ENCODE results near the gene ABI2. TPM values are rescaled to one million over a fixed set of nuclear protein-coding genes. Genes with fewer than 3 reads are reported as not detected.

The ABI2 gene
- total and polyA plus RNA-seq, 2 of the 4 experiments (the other 2 are of a cell fraction), result 35.7 to 54.0 TPM

DNA sequence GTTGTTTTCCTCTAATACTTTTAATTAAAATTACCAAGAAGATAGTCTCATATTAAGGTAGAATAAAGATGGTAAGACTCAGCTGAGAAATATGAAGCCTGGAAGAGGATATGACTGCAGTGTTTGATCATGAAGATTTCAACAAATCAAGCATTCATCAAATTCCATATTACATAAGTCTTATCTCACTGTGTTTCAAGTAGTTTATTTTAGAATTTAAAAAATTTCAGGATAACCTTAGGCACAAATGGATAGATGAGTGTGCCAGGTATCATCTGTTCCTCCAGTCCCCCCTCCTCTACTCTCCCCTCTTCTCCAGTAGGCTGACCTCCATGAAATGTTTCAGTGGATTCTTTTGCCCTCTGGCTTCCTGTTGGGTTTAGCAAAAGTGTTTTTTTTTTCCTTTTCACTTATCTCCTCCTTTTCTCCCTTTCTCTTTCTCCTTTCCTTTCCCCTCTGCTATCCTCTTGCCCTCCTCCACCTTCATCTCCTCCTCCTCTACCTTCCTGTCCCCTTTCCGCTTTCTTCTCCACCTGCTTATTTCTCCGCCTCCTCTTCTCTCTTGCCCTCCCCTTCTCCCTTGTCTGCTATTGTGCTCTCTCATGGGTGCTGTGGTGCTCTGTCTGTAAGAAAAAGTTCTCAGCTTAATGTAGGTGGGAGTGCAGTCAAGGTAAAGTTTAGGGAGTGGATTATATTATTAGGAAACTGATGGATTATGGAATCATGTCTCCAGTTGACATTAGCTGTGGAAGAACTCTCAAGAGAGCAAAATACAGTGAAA is 72.8 kb downstream of the ABI2 start:
- Histone ChIP-seq H2BK120ac (ENCODE audit: low read depth, low read length) (peak overlapping the region; percentile 71), H2AK9ac (replicated peaks; ENCODE audit: low read depth, low read length, poor library complexity) (peak overlapping the region; percentile 42), H4K5ac (ENCODE audit: low read depth, low read length) (no peak overlapping the region; the same call in 1 of the 2 replicates), H4K8ac (ENCODE audit: low read depth in 2 of 2, low read length in 2 of 2) (peak overlapping the region; percentile 19 to 32; a peak in 2 of 4 replicates), H3K4ac (ENCODE audit: low read depth, low read length) (peak overlapping the region; percentile 91), H2BK15ac (ENCODE audit: low read depth, low read length) (peak overlapping the region; percentile 53; the same call in 1 of the 3 replicates), H3K9me1 (ENCODE audit: insufficient read depth, low read length) (peaks cover 5% of the 10 kb centered on the region; the same call in 1 of the 2 replicates), H2BK20ac (ENCODE audit: low read depth, low read length) (peak overlapping the region; percentile 87), H3K9ac (ENCODE audit: low read depth, low read length) (no peak overlapping the region), H3K27ac (ENCODE audit: insufficient read depth, low read length) (peak overlapping the region; percentile 58), H3K27me3 (ENCODE audit: control insufficient read depth, insufficient read depth, low read length) (no peaks in the 10 kb centered on the region), H3K36me3 (ENCODE audit: control insufficient read depth, insufficient read depth, low read length) (peaks cover 5% of the 10 kb centered on the region), H3K56ac (ENCODE audit: extremely low read depth, insufficient read depth, low read length) (no peak overlapping the region), H3K4me3 (ENCODE audit: insufficient read depth, low read depth, low read length) (no peak overlapping the region), H3K14ac (replicated peaks; ENCODE audit: low read depth, low read length) (peak overlapping the region; percentile 82), H3K9me3 (ENCODE audit: control insufficient read depth, insufficient read depth, low read length) (no peaks in the 10 kb centered on the region), H4K91ac (ENCODE audit: insufficient read depth, low read depth, low read length) (peak overlapping the region; percentile 49), H4K20me1 (ENCODE audit: insufficient read depth, low read length) (no peaks in the 10 kb centered on the region), H2BK5ac (ENCODE audit: low read depth, low read length, poor library complexity, severe bottlenecking) (peak overlapping the region; percentile 90), H3K4me2 (ENCODE audit: low read depth, low read length) (no peak overlapping the region), H2AFZ (replicated peaks; ENCODE audit: low read length, poor library complexity) (no peak overlapping the region), H2AK5ac (ENCODE audit: low read depth, low read length) (peak overlapping the region; percentile 82; the same call in 1 of the 2 replicates), H3K4me1 (ENCODE audit: control insufficient read depth, insufficient read depth, low read length) (peaks cover 15% of the 10 kb centered on the region), H3K18ac (ENCODE audit: low read depth, low read length) (peak overlapping the region; percentile 66; the same call in 1 of the 2 replicates), H3K79me1 (ENCODE audit: low read depth in 1 of 2, low read length in 2 of 2) (peaks cover 7 to 28% of the 10 kb centered on the region in 2 experiments; a peak in 3 of 4 replicates), H3K23ac (ENCODE audit: low read depth, low read length) (no peak overlapping the region)
- dilution Hi-C loops (cut with HindIII; ENCODE audit: low sequenced_read_pairs, unreplicated experiment) (no loop called here), in situ Hi-C loops (cut with MboI; ENCODE audit: low sequenced_read_pairs) (no loop called here), intact Hi-C loops (cut with micrococcal nuclease) (loop anchor here (5.0 kb wide), 1 partner anchor 49 kb away; no protein-coding TSS in a partner anchor)
- DNase-seq (peak; percentile 43), ATAC-seq (ENCODE audit: low read depth) (peak; percentile 31)
- BruUV-seq (replicated peaks), result no TSS peak
- no peak for TF ChIP-seq RFX5 (IDR thresholded peaks at IDR 0.05; ENCODE audit: low read depth, low read length)
- no peak for TF ChIP-seq POLR2A (IDR thresholded peaks at IDR 0.05; ENCODE audit: low read depth, low read length)
- TF ChIP-seq RCOR1 (IDR thresholded peaks at IDR 0.05; ENCODE audit: insufficient replicate concordance, low read length), result no peak
- TF ChIP-seq, protein P1, sequence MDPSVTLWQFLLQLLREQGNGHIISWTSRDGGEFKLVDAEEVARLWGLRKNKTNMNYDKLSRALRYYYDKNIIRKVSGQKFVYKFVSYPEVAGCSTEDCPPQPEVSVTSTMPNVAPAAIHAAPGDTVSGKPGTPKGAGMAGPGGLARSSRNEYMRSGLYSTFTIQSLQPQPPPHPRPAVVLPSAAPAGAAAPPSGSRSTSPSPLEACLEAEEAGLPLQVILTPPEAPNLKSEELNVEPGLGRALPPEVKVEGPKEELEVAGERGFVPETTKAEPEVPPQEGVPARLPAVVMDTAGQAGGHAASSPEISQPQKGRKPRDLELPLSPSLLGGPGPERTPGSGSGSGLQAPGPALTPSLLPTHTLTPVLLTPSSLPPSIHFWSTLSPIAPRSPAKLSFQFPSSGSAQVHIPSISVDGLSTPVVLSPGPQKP (IDR thresholded peaks at IDR 0.05; ENCODE audit: borderline replicate concordance, low read depth, low read length), result no peak
- no peak for TF ChIP-seq RAD21 (IDR thresholded peaks at IDR 0.05; ENCODE audit: low read length)
- TF ChIP-seq CEBPB (IDR thresholded peaks at IDR 0.05; ENCODE audit: low read depth, low read length), result no peak
- TF ChIP-seq, protein P2, sequence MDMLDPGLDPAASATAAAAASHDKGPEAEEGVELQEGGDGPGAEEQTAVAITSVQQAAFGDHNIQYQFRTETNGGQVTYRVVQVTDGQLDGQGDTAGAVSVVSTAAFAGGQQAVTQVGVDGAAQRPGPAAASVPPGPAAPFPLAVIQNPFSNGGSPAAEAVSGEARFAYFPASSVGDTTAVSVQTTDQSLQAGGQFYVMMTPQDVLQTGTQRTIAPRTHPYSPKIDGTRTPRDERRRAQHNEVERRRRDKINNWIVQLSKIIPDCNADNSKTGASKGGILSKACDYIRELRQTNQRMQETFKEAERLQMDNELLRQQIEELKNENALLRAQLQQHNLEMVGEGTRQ (IDR thresholded peaks at IDR 0.05; ENCODE audit: low read depth, low read length), result no peak
- no peak for TF ChIP-seq CHD1 (IDR thresholded peaks at IDR 0.05; ENCODE audit: low read depth, low read length)
- TF ChIP-seq, protein P3, sequence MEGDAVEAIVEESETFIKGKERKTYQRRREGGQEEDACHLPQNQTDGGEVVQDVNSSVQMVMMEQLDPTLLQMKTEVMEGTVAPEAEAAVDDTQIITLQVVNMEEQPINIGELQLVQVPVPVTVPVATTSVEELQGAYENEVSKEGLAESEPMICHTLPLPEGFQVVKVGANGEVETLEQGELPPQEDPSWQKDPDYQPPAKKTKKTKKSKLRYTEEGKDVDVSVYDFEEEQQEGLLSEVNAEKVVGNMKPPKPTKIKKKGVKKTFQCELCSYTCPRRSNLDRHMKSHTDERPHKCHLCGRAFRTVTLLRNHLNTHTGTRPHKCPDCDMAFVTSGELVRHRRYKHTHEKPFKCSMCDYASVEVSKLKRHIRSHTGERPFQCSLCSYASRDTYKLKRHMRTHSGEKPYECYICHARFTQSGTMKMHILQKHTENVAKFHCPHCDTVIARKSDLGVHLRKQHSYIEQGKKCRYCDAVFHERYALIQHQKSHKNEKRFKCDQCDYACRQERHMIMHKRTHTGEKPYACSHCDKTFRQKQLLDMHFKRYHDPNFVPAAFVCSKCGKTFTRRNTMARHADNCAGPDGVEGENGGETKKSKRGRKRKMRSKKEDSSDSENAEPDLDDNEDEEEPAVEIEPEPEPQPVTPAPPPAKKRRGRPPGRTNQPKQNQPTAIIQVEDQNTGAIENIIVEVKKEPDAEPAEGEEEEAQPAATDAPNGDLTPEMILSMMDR (conservative IDR thresholded peaks at IDR 0.05; ENCODE audit: low read depth, low read length), result no peak
- TF ChIP-seq NFE2L2 (IDR thresholded peaks at IDR 0.05; ENCODE audit: low read depth, low read length), result no peak
- no peak for TF ChIP-seq MAZ (IDR thresholded peaks at IDR 0.05; ENCODE audit: borderline replicate concordance, low read depth, low read length)
- no CpG with 5 or more reads among the region's 2 CpGs for WGBS, 2 experiments (ENCODE audit: extremely low coverage in 2 of 2, insufficient read length in 1 of 2)
- ChIA-PET CTCF (interaction anchor here (0.6 kb wide), 1 partner anchor 62 kb away, joined by 5 read pairs; no protein-coding TSS in a partner anchor), POLR2A (ENCODE audit: unreplicated experiment) (no interaction called here)
